GM12878 (cell line): ENCODE data around the gene AKAP13. TPM values are rescaled to one million over a fixed set of nuclear protein-coding genes. Genes with fewer than 3 reads are reported as not detected.

ENCODE experiments used
- ATAC-seq: fragments of 200-7000 bp; cut with Tn5 transposase; 3 replicates; pipeline ENCODE4 v1.9.1; 2020; ENCODE audit warnings: mild to moderate bottlenecking, moderate library complexity
- BruUV-seq: library from RNA; stranded (reverse); fragments of 400-500 nt; replicated peaks from 2 replicates; lab custom pipeline; 2021; lab: Mats Ljungman, UMichigan
- CTCF ChIA-PET: fragments of 300-600 bp; sonication (Branson Sonifier 250); formaldehyde crosslinking; extraction: SDS; loops from one replicate; lab custom pipeline; 2021; ENCODE audit warnings: inconsistent platforms; lab: Yijun Ruan, JAX
- POLR2A ChIA-PET: fragments of 350-600 bp; formaldehyde crosslinking; extraction: SDS; loops from one replicate; lab custom pipeline; 2021; ENCODE audit warnings: inconsistent platforms; lab: Charles Lee
- RAD21 ChIA-PET: fragments of 300-600 bp; sonication (Branson Sonifier 250); formaldehyde crosslinking; loops from one replicate; lab custom pipeline; 2023; ENCODE audit warnings: antibody characterized with exemption; ENCODE audit not compliant: unreplicated experiment; lab: Charles Lee
- SMC1A ChIA-PET: fragments of 300-600 bp; sonication (Branson Sonifier 250); formaldehyde crosslinking; loops from one replicate; lab custom pipeline; 2023; ENCODE audit not compliant: unreplicated experiment, uncharacterized antibody; lab: Charles Lee
- DNase-seq: peaks from one replicate; pipeline ENCODE4 v3.0.0-alpha.2; 2011; ENCODE audit warnings: low read depth, low spot score
- FAIRE-seq: peaks from 3 replicates; lab custom pipeline; 2011; peaks lifted over from hg19 to GRCh38; lab: Jason Lieb, UNC
- H2AFZ ChIP-seq: 2 replicates; pipeline ENCODE4 v1.6.0; 2011; ENCODE audit warnings: low read depth, low read length, control low read depth; ENCODE audit not compliant: control insufficient read depth
- H3K27ac ChIP-seq: 2 replicates; pipeline ENCODE4 v1.5.1; 2011; ENCODE audit warnings: control low read depth; ENCODE audit not compliant: control insufficient read depth, insufficient read depth
- H3K27me3 ChIP-seq, 2 experiments: replicated peaks in 1 of 2; 2 replicates each; pipeline versions ENCODE4 v1.6.0 to v1.6.1; 2011; ENCODE audit warnings: low read length in 1 of 2; ENCODE audit not compliant: control insufficient read depth in 2 of 2, insufficient read depth in 2 of 2
- H3K36me3 ChIP-seq, 2 experiments: 2 replicates each; pipeline ENCODE4 v1.5.1; 2011; ENCODE audit warnings: low read length in 1 of 2; ENCODE audit not compliant: control insufficient read depth in 2 of 2, insufficient read depth in 2 of 2
- H3K4me1 ChIP-seq: 2 replicates; pipeline ENCODE4 v1.6.1; 2011; ENCODE audit warnings: mild to moderate bottlenecking, low read length, moderate library complexity, mixed read lengths; ENCODE audit not compliant: control insufficient read depth, insufficient read depth
- H3K4me2 ChIP-seq: 2 replicates; pipeline ENCODE4 v1.6.0; 2011; ENCODE audit warnings: control low read depth; ENCODE audit not compliant: control insufficient read depth, insufficient read depth
- H3K4me3 ChIP-seq: fragments of 200-600 bp; sonication (generic); 2 replicates; pipeline ENCODE4 v1.5.1; 2016
- H3K79me2 ChIP-seq: 2 replicates; pipeline ENCODE4 v1.6.0; 2011; ENCODE audit warnings: low read length; ENCODE audit not compliant: control insufficient read depth, insufficient read depth
- H3K9ac ChIP-seq: 2 replicates; pipeline ENCODE4 v1.8.0; 2011; ENCODE audit warnings: low read length, control low read depth, mixed read lengths; ENCODE audit not compliant: control insufficient read depth, insufficient read depth
- H3K9me3 ChIP-seq: replicated peaks from 3 replicates; pipeline ENCODE4 v1.5.1; 2011; ENCODE audit warnings: mild to moderate bottlenecking, low read length; ENCODE audit not compliant: control insufficient read depth, insufficient read depth
- H4K20me1 ChIP-seq: 2 replicates; pipeline ENCODE4 v1.6.0; 2011; ENCODE audit not compliant: control insufficient read depth, insufficient read depth
- BMI1 ChIP-seq: fragments of 450-650 bp; IDR thresholded peaks from 2 replicates; pipeline ENCODE4 v1.6.1; 2016; ENCODE audit warnings: mild to moderate bottlenecking, moderate library complexity, borderline replicate concordance
- BRCA1 ChIP-seq: IDR thresholded peaks from 2 replicates; pipeline ENCODE4 v1.6.1; 2011; ENCODE audit warnings: low read depth, low read length, improper control_type of control experiment
- CEBPB ChIP-seq, 2 experiments: fragments of 150-350 bp in 1 of 2; IDR thresholded peaks; 2 replicates each; pipeline ENCODE4 v1.6.1; 2012 to 2014; ENCODE audit warnings: low read depth in 2 of 2, low read length in 2 of 2, borderline replicate concordance in 1 of 2, inconsistent platforms in 1 of 2
- FOXM1 ChIP-seq: IDR thresholded peaks from 2 replicates; pipeline ENCODE4 v1.6.1; 2012; ENCODE audit warnings: low read depth, mild to moderate bottlenecking, inconsistent platforms, low read length, moderate library complexity
- HCFC1 ChIP-seq: fragments of 150-350 bp; IDR thresholded peaks from 2 replicates; pipeline ENCODE4 v1.6.1; 2014; ENCODE audit warnings: low read length
- HDAC2 ChIP-seq: fragments of 200-600 bp; sonication (generic); IDR thresholded peaks from 2 replicates; pipeline ENCODE4 v1.6.1; 2017
- MYB ChIP-seq: fragments of 150-350 bp; IDR thresholded peaks from 2 replicates; pipeline ENCODE4 v1.6.1; 2014; ENCODE audit warnings: mild to moderate bottlenecking, low read depth, low read length, borderline replicate concordance
- NR2F1 ChIP-seq: fragments of 450-650 bp; conservative IDR thresholded peaks from 2 replicates; pipeline ENCODE4 v1.6.1; 2017; ENCODE audit warnings: mild to moderate bottlenecking
- POLR2AphosphoS5 ChIP-seq: IDR thresholded peaks from 2 replicates; pipeline ENCODE4 v1.6.1; 2011; ENCODE audit warnings: mild to moderate bottlenecking, low read length, inconsistent platforms
- RCOR1 ChIP-seq: conservative IDR thresholded peaks from 2 replicates; pipeline ENCODE4 v1.6.1; 2012; ENCODE audit warnings: low read depth, low read length, improper control_type of control experiment
- SMAD1 ChIP-seq: fragments of 450-650 bp; IDR thresholded peaks from 2 replicates; pipeline ENCODE4 v1.6.1; 2018; ENCODE audit warnings: mild to moderate bottlenecking, low read depth; ENCODE audit not compliant: partially characterized antibody
- WRNIP1 ChIP-seq: IDR thresholded peaks from 2 replicates; pipeline ENCODE4 v1.6.1; 2011; ENCODE audit warnings: low read depth, low read length, improper control_type of control experiment, borderline replicate concordance
- WGBS: methylation state at CpG from one replicate; pipeline ENCODE4 v1.1.6; 2016; ENCODE audit warnings: low lambda C conversion rate; ENCODE audit not compliant: insufficient replicate concordance, insufficient coverage; ENCODE audit errors: missing lambda C conversion rate; 5-methylcytosine and 5-hydroxymethylcytosine counted together
- in situ Hi-C: fragments of 300-500 bp; cut with MboI; formaldehyde crosslinking; loops from 9 replicates; pipeline ENCODE4 v1.14.3; 2018; ENCODE audit warnings: mixed read lengths
- intact Hi-C: fragments of 100-400 bp; cut with micrococcal nuclease; formaldehyde crosslinking; loops from one replicate; pipeline ENCODE4 v1.14.2; 2022; ENCODE audit not compliant: unreplicated experiment
- polyA plus RNA-seq, 11 experiments: library from polyadenylated mRNA; depleted of rRNA in 4 of 11; unstranded in 6 of 11; stranded (reverse) in 5 of 11; fragments of >200 nt; fragmentation: Nextera tagmentation in 4 of 11; fragmentation: Illumina TruSeq in 1 of 11; extraction: Ambion mirVana in 4 of 11; extraction: Trizol in 1 of 11; gene quantifications; 1 replicate in 1 of 11; 2 replicates in 10 of 11; pipeline versions ENCODE4 v1.2.1 to v1.2.3, GENCODE V29; 2011 to 2016; ENCODE audit warnings: inconsistent platforms in 2 of 11, missing spikeins in 2 of 11, low read depth in 1 of 11
- total RNA-seq, 4 experiments: library from RNA; depleted of rRNA in 3 of 4; stranded (reverse); fragments of >200 nt in 3 of 4; fragmentation: Illumina TruSeq in 1 of 4; extraction: Trizol in 1 of 4; gene quantifications; 2 replicates each; pipeline versions ENCODE4 v1.2.1 to v1.2.3, GENCODE V29; 2013 to 2021
- TF ChIP-seq, protein P1 (sequence below): IDR thresholded peaks from 2 replicates; pipeline ENCODE4 v1.6.1; 2012; ENCODE audit warnings: low read depth, low read length, improper control_type of control experiment
- TF ChIP-seq, protein P2 (sequence below): IDR thresholded peaks from 2 replicates; pipeline ENCODE4 v1.6.1; 2011; ENCODE audit warnings: low read depth, low read length, improper control_type of control experiment, borderline replicate concordance
- TF ChIP-seq, protein P3 (sequence below): fragments of 450-650 bp; IDR thresholded peaks from 2 replicates; pipeline ENCODE4 v1.6.1; 2016; ENCODE audit warnings: mild to moderate bottlenecking

Gene AKAP13
- total and polyA plus RNA-seq, 10 of the 15 experiments (the other 5 are each of a cell fraction or from before 2014, with no cell fraction given) = 14.4 to 74.9 (median 55.1) TPM

DNA sequence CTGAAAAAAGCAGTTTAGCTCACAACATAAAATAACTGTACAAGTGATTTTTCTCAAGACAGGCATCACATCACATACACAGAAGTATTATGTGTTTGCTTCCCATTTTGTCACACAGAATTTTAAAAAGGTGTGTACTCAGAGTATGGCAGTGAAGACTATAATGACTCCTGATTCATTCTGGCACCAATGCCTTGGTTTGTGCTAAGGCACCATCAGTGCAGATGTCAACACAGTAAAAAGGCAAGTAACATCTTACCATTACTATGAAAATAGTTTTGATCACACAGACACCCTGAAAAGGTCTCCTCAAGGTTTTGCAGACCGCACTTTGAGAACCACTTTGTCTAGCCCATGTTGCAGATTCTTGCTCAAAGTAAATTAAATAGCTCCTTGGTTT is 222.8 kb downstream of the AKAP13 start (continued):
- no peak for TF ChIP-seq SMAD1

DNA sequence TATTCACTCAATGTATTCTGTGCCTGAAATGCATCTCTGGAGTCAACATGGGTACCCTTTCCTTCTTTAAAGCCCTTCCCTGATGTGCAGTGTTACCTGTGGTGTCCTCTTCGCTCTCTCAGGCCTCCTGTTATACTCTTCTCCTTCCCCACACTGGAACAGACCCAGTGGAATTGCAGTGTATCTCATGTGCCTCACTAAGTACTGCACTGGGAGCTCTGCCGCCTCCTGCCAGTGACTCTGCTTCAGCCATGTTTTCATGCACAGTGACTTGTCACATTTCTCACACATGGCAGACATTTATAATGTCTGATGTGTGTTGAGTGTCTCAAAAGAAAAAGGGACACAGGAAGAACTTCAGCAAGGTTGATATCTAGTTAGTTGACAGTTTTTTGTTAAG is 223.3 kb downstream of the AKAP13 start:
- TF ChIP-seq, protein P1, sequence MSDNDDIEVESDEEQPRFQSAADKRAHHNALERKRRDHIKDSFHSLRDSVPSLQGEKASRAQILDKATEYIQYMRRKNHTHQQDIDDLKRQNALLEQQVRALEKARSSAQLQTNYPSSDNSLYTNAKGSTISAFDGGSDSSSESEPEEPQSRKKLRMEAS = no peak
- TF ChIP-seq POLR2AphosphoS5 (no peak), HDAC2 (no peak), BMI1 (no peak), MYB (no peak), CEBPB (IDR thresholded peaks at IDR 0.05; ENCODE audit: borderline replicate concordance in 1 of 2, low read depth in 2 of 2, low read length in 2 of 2) (no peak), HCFC1 (no peak), WRNIP1 (no peak), BRCA1 (no peak), RCOR1 (no peak), NR2F1 (no peak), FOXM1 (no peak)
- TF ChIP-seq, protein P2, sequence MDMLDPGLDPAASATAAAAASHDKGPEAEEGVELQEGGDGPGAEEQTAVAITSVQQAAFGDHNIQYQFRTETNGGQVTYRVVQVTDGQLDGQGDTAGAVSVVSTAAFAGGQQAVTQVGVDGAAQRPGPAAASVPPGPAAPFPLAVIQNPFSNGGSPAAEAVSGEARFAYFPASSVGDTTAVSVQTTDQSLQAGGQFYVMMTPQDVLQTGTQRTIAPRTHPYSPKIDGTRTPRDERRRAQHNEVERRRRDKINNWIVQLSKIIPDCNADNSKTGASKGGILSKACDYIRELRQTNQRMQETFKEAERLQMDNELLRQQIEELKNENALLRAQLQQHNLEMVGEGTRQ = no peak
- TF ChIP-seq, protein P3, sequence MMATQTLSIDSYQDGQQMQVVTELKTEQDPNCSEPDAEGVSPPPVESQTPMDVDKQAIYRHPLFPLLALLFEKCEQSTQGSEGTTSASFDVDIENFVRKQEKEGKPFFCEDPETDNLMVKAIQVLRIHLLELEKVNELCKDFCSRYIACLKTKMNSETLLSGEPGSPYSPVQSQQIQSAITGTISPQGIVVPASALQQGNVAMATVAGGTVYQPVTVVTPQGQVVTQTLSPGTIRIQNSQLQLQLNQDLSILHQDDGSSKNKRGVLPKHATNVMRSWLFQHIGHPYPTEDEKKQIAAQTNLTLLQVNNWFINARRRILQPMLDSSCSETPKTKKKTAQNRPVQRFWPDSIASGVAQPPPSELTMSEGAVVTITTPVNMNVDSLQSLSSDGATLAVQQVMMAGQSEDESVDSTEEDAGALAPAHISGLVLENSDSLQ = no peak
- H3K27me3 ChIP-seq = no peaks in the 10 kb centered on the region
- H3K9ac ChIP-seq = no peak overlapping the region
- H3K4me2 ChIP-seq = no peak overlapping the region
- in situ Hi-C loops (no loop called here), intact Hi-C loops (no loop called here)
- POLR2A ChIA-PET = no interaction called here
- 97% methylated on average over 2 of the region's 2 CpGs for WGBS
- no peaks in the 10 kb centered on the region for H4K20me1 ChIP-seq
- no peak overlapping the region for H3K27ac ChIP-seq
- no peak for FAIRE-seq
- RAD21 ChIA-PET = no interaction called here
- no peak overlapping the region for H2AFZ ChIP-seq
- CTCF ChIA-PET = interaction anchor here (1.2 kb wide), 1 partner anchor 13 kb away, joined by 3 read pairs; no protein-coding TSS in a partner anchor
- BruUV-seq = no TSS peak
- no peak overlapping the region for H3K4me3 ChIP-seq
- no peak for DNase-seq
- no peak for ATAC-seq
- H3K79me2 ChIP-seq = no peaks in the 10 kb centered on the region
- H3K9me3 ChIP-seq = no peaks in the 10 kb centered on the region
- H3K36me3 ChIP-seq = peaks cover 0 to 11% of the 10 kb centered on the region in 2 experiments; a peak in 2 of 4 replicates
- H3K4me1 ChIP-seq = no peaks in the 10 kb centered on the region
- SMC1A ChIA-PET = interaction anchor here (1.0 to 1.2 kb wide), 3 partner anchors 10 to 44 kb away, joined by 3 to 4 read pairs (median 3); no protein-coding TSS in a partner anchor
